Stimulated activated naive CD4-positive, alpha-beta T cell (primary cell): Measurements from ENCODE around the gene GPA33.
A peak's percentile ranks its signal among the peaks of the same experiment; 100 is the strongest.

Source experiments
- DNase-seq, 6 experiments: peaks; one replicate each; lab custom pipeline; 2025; lab: John Stamatoyannopoulos, UW

Gene GPA33

GRCh38 chr1:167086033-167086432, 4.1 kb downstream of the GPA33 start:
- no peak for DNase-seq

GRCh38 chr1:167084757-167085156, 5.4 kb downstream of the GPA33 start:
- DNase-seq: no peak

- no peak for DNase-seq
These were observed 6.3 kb downstream of the GPA33 start for GRCh38 chr1:167083871-167084270.

GRCh38 chr1:167083066-167083665, 7.0 kb downstream of the GPA33 start:
- DNase-seq: no peak

- no peak for DNase-seq
These were observed 7.6 kb downstream of the GPA33 start for GRCh38 chr1:167082511-167083027.

- DNase-seq: no peak
These were observed 8.5 kb downstream of the GPA33 start for GRCh38 chr1:167081594-167082156.

GRCh38 chr1:167077868-167078210, 12.3 kb downstream of the GPA33 start:
- DNase-seq: no peak

GRCh38 chr1:167077128-167077867, 12.9 kb downstream of the GPA33 start:
- no peak for DNase-seq

GRCh38 chr1:167076136-167076710, 14.0 kb downstream of the GPA33 start:
- no peak for DNase-seq

- DNase-seq: no peak
These were observed 18.9 kb downstream of the GPA33 start for GRCh38 chr1:167071286-167071685.

GRCh38 chr1:167068761-167069160, 21.4 kb downstream of the GPA33 start:
- no peak for DNase-seq

- no peak for DNase-seq
These were observed 22.3 kb downstream of the GPA33 start for GRCh38 chr1:167067904-167068303.

GRCh38 chr1:167066333-167067122, 23.6 kb downstream of the GPA33 start:
- peak; percentile 59 to 88 (median 73) for DNase-seq

GRCh38 chr1:167065471-167065870, 24.7 kb downstream of the GPA33 start:
- no peak for DNase-seq

- no peak for DNase-seq
These were observed 25.6 kb downstream of the GPA33 start for GRCh38 chr1:167064621-167065020.

GRCh38 chr1:167061073-167061464, 29.1 kb downstream of the GPA33 start:
- DNase-seq: no peak

GRCh38 chr1:167060141-167061072, 29.8 kb downstream of the GPA33 start:
- DNase-seq: no peak

- no peak for DNase-seq
These were observed 30.4 kb downstream of the GPA33 start for GRCh38 chr1:167059809-167060107.

GRCh38 chr1:167059045-167059808, 30.9 kb downstream of the GPA33 start:
- peak; percentile 29 to 77 (median 56) for DNase-seq

- DNase-seq: peak in 1 of 6 experiments; percentile 8
These were observed 32.9 kb downstream of the GPA33 start for GRCh38 chr1:167057241-167057688.
